Astrocyte (in vitro differentiated cells and primary cell): Measurements from ENCODE around the gene PMAIP1. TPM values are rescaled to one million over a fixed set of nuclear protein-coding genes. Genes with fewer than 3 reads are reported as not detected.
A peak's percentile ranks its signal among the peaks of the same experiment; 100 is the strongest.

ENCODE experiments used
- DNase-seq: peaks from one replicate; pipeline ENCODE4 v3.0.0-alpha.2; 2010; ENCODE audit warnings: low read depth
- FAIRE-seq: peaks from 2 replicates; lab custom pipeline; 2011; peaks lifted over from hg19 to GRCh38; lab: Jason Lieb, UNC
- H2AFZ ChIP-seq: 2 replicates; pipeline ENCODE4 v1.6.0; 2012; ENCODE audit warnings: low read depth, low read length, inconsistent platforms
- H3K27ac ChIP-seq: 2 replicates; pipeline ENCODE4 v1.5.1; 2011; ENCODE audit warnings: low read depth, low read length, inconsistent platforms
- H3K27me3 ChIP-seq: 2 replicates; pipeline ENCODE4 v1.6.0; 2011; ENCODE audit warnings: low read length, inconsistent platforms; ENCODE audit not compliant: insufficient read depth
- H3K36me3 ChIP-seq: 2 replicates; pipeline ENCODE4 v1.5.1; 2011; ENCODE audit warnings: low read length, inconsistent platforms; ENCODE audit not compliant: insufficient read depth
- H3K4me1 ChIP-seq: 2 replicates; pipeline ENCODE4 v1.5.1; 2011; ENCODE audit warnings: low read length, inconsistent platforms; ENCODE audit not compliant: insufficient read depth
- H3K4me2 ChIP-seq: 2 replicates; pipeline ENCODE4 v1.6.0; 2012; ENCODE audit warnings: low read length, inconsistent platforms
- H3K4me3 ChIP-seq: 2 replicates; pipeline ENCODE4 v1.5.1; 2011; ENCODE audit warnings: low read depth, mild to moderate bottlenecking, low read length, inconsistent platforms; ENCODE audit not compliant: insufficient read depth
- H3K79me2 ChIP-seq: 2 replicates; pipeline ENCODE4 v1.6.0; 2012; ENCODE audit warnings: mild to moderate bottlenecking, low read length, inconsistent platforms; ENCODE audit not compliant: insufficient read depth
- H3K9ac ChIP-seq: 2 replicates; pipeline ENCODE4 v1.6.0; 2012; ENCODE audit warnings: mild to moderate bottlenecking, low read length, inconsistent platforms
- H3K9me3 ChIP-seq: 2 replicates; pipeline ENCODE4 v1.5.1; 2012; ENCODE audit warnings: low read depth, mild to moderate bottlenecking, low read length, inconsistent platforms; ENCODE audit not compliant: insufficient read depth
- H4K20me1 ChIP-seq: 2 replicates; pipeline ENCODE4 v1.6.0; 2012; ENCODE audit warnings: low read length, inconsistent platforms; ENCODE audit not compliant: insufficient read depth
- H3K27ac Mint-ChIP-seq: one replicate; pipeline ENCODE4 v1.8.0; 2021; ENCODE audit warnings: mild to moderate bottlenecking, mixed read lengths; ENCODE audit not compliant: unreplicated experiment
- H3K27me3 Mint-ChIP-seq: one replicate; pipeline ENCODE4 v1.8.0; 2021; ENCODE audit warnings: low read depth, mixed read lengths; ENCODE audit not compliant: unreplicated experiment
- H3K36me3 Mint-ChIP-seq: one replicate; pipeline ENCODE4 v1.8.0; 2021; ENCODE audit warnings: low read depth, mixed read lengths; ENCODE audit not compliant: unreplicated experiment
- H3K4me1 Mint-ChIP-seq: one replicate; pipeline ENCODE4 v1.8.0; 2021; ENCODE audit warnings: low read depth, mixed read lengths; ENCODE audit not compliant: unreplicated experiment
- H3K4me3 Mint-ChIP-seq: one replicate; pipeline ENCODE4 v1.8.0; 2021; ENCODE audit warnings: mild to moderate bottlenecking, moderate library complexity, mixed read lengths; ENCODE audit not compliant: unreplicated experiment
- H3K9me3 Mint-ChIP-seq: one replicate; pipeline ENCODE4 v1.8.0; 2021; ENCODE audit warnings: mild to moderate bottlenecking, mixed read lengths; ENCODE audit not compliant: unreplicated experiment
- EZH2 ChIP-seq: IDR thresholded peaks from 2 replicates; pipeline ENCODE4 v1.6.1; 2012; ENCODE audit warnings: mild to moderate bottlenecking, low read length, inconsistent platforms; ENCODE audit not compliant: insufficient read depth
- total RNA-seq: library from RNA; stranded (reverse); gene quantifications from 2 replicates; pipeline ENCODE4 v1.2.1, GENCODE V29; 2021
- TF ChIP-seq, protein P1 (sequence below): IDR thresholded peaks from 2 replicates; pipeline ENCODE4 v1.5.1; 2011; ENCODE audit warnings: low read depth, mild to moderate bottlenecking, inconsistent platforms, low read length, moderate library complexity; ENCODE audit not compliant: insufficient read depth

Gene PMAIP1
- total RNA-seq, 1 donor from 2014 or later, result 98.1 TPM

GRCh38 chr18:59881728-59882656 lies 17.8 kb upstream of the PMAIP1 start:
- peak overlapping the region; percentile 57 for H3K9ac ChIP-seq
- H3K4me1 Mint-ChIP-seq, result peaks cover 42% of the 10 kb centered on the region
- H3K4me3 Mint-ChIP-seq, result peak overlapping the region; percentile 57

DNA sequence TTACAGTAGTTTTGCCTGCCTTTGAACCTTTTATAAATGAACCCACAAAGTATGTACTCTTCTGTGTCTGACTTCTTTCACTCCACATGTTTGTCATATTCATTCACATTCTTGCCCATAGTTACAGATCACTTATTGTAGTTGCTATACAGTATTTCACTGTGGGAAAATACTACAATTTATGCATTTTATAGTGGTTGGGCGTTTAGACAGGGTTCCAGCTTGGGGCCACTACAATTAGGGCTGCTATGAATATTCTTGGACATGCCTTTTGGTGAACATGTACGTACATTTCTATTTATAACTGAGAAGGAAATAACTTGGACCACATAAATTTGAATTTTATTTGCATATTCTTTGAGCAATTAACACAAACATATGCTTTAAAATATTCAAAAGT lies 15.4 kb upstream of the PMAIP1 start:
- no peaks in the 10 kb centered on the region for H3K36me3 Mint-ChIP-seq
- no peak overlapping the region for H3K9ac ChIP-seq
- H3K27ac Mint-ChIP-seq, result no peak overlapping the region
- H3K27ac ChIP-seq, result no peak overlapping the region
- no peaks in the 10 kb centered on the region for H4K20me1 ChIP-seq
- FAIRE-seq (no peak), DNase-seq (no peak)
- H3K4me3 ChIP-seq, result no peak overlapping the region
- TF ChIP-seq, protein P1, sequence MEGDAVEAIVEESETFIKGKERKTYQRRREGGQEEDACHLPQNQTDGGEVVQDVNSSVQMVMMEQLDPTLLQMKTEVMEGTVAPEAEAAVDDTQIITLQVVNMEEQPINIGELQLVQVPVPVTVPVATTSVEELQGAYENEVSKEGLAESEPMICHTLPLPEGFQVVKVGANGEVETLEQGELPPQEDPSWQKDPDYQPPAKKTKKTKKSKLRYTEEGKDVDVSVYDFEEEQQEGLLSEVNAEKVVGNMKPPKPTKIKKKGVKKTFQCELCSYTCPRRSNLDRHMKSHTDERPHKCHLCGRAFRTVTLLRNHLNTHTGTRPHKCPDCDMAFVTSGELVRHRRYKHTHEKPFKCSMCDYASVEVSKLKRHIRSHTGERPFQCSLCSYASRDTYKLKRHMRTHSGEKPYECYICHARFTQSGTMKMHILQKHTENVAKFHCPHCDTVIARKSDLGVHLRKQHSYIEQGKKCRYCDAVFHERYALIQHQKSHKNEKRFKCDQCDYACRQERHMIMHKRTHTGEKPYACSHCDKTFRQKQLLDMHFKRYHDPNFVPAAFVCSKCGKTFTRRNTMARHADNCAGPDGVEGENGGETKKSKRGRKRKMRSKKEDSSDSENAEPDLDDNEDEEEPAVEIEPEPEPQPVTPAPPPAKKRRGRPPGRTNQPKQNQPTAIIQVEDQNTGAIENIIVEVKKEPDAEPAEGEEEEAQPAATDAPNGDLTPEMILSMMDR, result no peak
- TF ChIP-seq EZH2, result no peak
- H3K4me3 Mint-ChIP-seq, result no peak overlapping the region
- H3K9me3 Mint-ChIP-seq, result peaks cover 5% of the 10 kb centered on the region
- no peak overlapping the region for H2AFZ ChIP-seq
- H3K4me1 ChIP-seq, result peaks cover 33% of the 10 kb centered on the region
- peaks cover 42% of the 10 kb centered on the region for H3K4me1 Mint-ChIP-seq
- H3K9me3 ChIP-seq, result no peaks in the 10 kb centered on the region
- no peaks in the 10 kb centered on the region for H3K27me3 ChIP-seq
- H3K27me3 Mint-ChIP-seq, result no peaks in the 10 kb centered on the region
- no peaks in the 10 kb centered on the region for H3K36me3 ChIP-seq
- H3K4me2 ChIP-seq, result no peak overlapping the region
- no peaks in the 10 kb centered on the region for H3K79me2 ChIP-seq

More at GRCh38 chr18:59881728-59882656, 17.8 kb upstream of the PMAIP1 start:
- FAIRE-seq, result peak; percentile 37
- peak overlapping the region; percentile 11 for H3K4me3 ChIP-seq
- peak; percentile 77 for DNase-seq
- Mint-ChIP-seq H3K27me3 (no peaks in the 10 kb centered on the region), H3K27ac (peak overlapping the region; percentile 96), H3K9me3 (no peaks in the 10 kb centered on the region), H3K36me3 (no peaks in the 10 kb centered on the region)
- peaks cover 37% of the 10 kb centered on the region for H3K4me1 ChIP-seq
- no peaks in the 10 kb centered on the region for H3K9me3 ChIP-seq
- H3K36me3 ChIP-seq, result no peaks in the 10 kb centered on the region
- no peaks in the 10 kb centered on the region for H3K27me3 ChIP-seq
- H4K20me1 ChIP-seq, result no peaks in the 10 kb centered on the region
- H2AFZ ChIP-seq, result peak overlapping the region; percentile 43
- H3K27ac ChIP-seq, result peak overlapping the region; percentile 87
- peak overlapping the region; percentile 73 for H3K4me2 ChIP-seq
- H3K79me2 ChIP-seq, result no peaks in the 10 kb centered on the region
- TF ChIP-seq EZH2, result no peak
- TF ChIP-seq, protein P1, result no peak
